SU-DHL-6 (cell line): ENCODE measurements around the gene INTS3.

Experiments used
- CTCF ChIP-seq: fragments of 200-600 bp; sonication (generic); IDR thresholded peaks from one replicate; pipeline ENCODE4 v1.5.1; 2017; ENCODE audit warnings: antibody characterized with exemption, mild to moderate bottlenecking, low read length, moderate library complexity; ENCODE audit not compliant: insufficient read depth, poor library complexity, severe bottlenecking
- EZH2phosphoT487 ChIP-seq: fragments of 200-600 bp; sonication (generic), shearing (Covaris generic); conservative IDR thresholded peaks from 2 replicates; pipeline ENCODE4 v1.6.1; 2018; ENCODE audit warnings: mild to moderate bottlenecking, antibody characterized with exemption, low read length, moderate library complexity, mixed read lengths

GRCh38 chr1:153770797-153771196 is 42.9 kb downstream of the INTS3 start:
- TF ChIP-seq CTCF (no peak), EZH2phosphoT487 (no peak)
